Natural killer cell (primary cell): ENCODE results near the gene LAMC2. TPM values are rescaled to one million over a fixed set of nuclear protein-coding genes. Genes with fewer than 3 reads are reported as not detected.

ENCODE experiments used
- ATAC-seq, 3 donors: fragments of 150-1000 bp in 2 of 3; fragments of 200-7000 bp in 1 of 3; cut with Tn5 transposase; 1 replicate in 1 of 3; 2 replicates in 2 of 3; pipeline ENCODE4 v1.10.0; 2021; ENCODE audit warnings: mild to moderate bottlenecking in 2 of 3, moderate library complexity in 2 of 3
- DNase-seq, 2 donors: peaks; one replicate each; pipeline versions ENCODE4 v3.0.0 to v3.0.0-alpha.2; 2013 to 2021; ENCODE audit warnings: mixed read lengths in 1 of 2
- H3K27ac ChIP-seq: one replicate; pipeline ENCODE4 v1.5.1; 2013; ENCODE audit warnings: mild to moderate bottlenecking, low read length
- H3K27me3 ChIP-seq: one replicate; pipeline ENCODE4 v1.6.1; 2013; ENCODE audit warnings: low read length; ENCODE audit not compliant: control insufficient read depth, insufficient read depth
- H3K36me3 ChIP-seq: one replicate; pipeline ENCODE4 v1.6.1; 2013; ENCODE audit warnings: low read length; ENCODE audit not compliant: control insufficient read depth, insufficient read depth
- H3K4me1 ChIP-seq: one replicate; pipeline ENCODE4 v1.6.1; 2013; ENCODE audit warnings: low read length; ENCODE audit not compliant: control insufficient read depth, insufficient read depth
- H3K4me3 ChIP-seq: one replicate; pipeline ENCODE4 v1.5.1; 2013; ENCODE audit warnings: low read length
- H3K9me3 ChIP-seq: one replicate; pipeline ENCODE4 v1.6.1; 2013; ENCODE audit warnings: low read length; ENCODE audit not compliant: control insufficient read depth, insufficient read depth
- H3K27ac Mint-ChIP-seq, 2 donors: one replicate each; pipeline ENCODE4 v1.8.0; 2022; ENCODE audit warnings: mild to moderate bottlenecking in 2 of 2, mixed read lengths in 2 of 2, moderate library complexity in 1 of 2
- H3K27me3 Mint-ChIP-seq, 2 donors: one replicate each; pipeline ENCODE4 v1.8.0; 2022; ENCODE audit warnings: low read depth in 2 of 2, mixed read lengths in 2 of 2
- H3K36me3 Mint-ChIP-seq: one replicate; pipeline ENCODE4 v1.8.0; 2022; ENCODE audit warnings: mixed read lengths
- H3K4me1 Mint-ChIP-seq, 2 donors: one replicate each; pipeline ENCODE4 v1.8.0; 2022; ENCODE audit warnings: mixed read lengths in 2 of 2
- H3K4me3 Mint-ChIP-seq: one replicate; pipeline ENCODE4 v1.8.0; 2022; ENCODE audit warnings: mild to moderate bottlenecking, moderate library complexity, mixed read lengths
- H3K9me3 Mint-ChIP-seq, 2 donors: one replicate each; pipeline ENCODE4 v1.8.0; 2022; ENCODE audit warnings: mixed read lengths in 2 of 2
- WGBS: methylation state at CpG from one replicate; pipeline ENCODE4 v1.1.7; 2013; ENCODE audit warnings: missing lambda C conversion rate; ENCODE audit not compliant: insufficient coverage; 5-methylcytosine and 5-hydroxymethylcytosine counted together
- intact Hi-C: fragments of 100-400 bp; cut with micrococcal nuclease; formaldehyde crosslinking; loops from one replicate; pipeline ENCODE4 v1.14.2; 2022
- total RNA-seq, 4 donors: library from RNA; stranded (reverse); fragments of 120-200 nt in 1 of 4; gene quantifications; one replicate each; pipeline versions ENCODE4 v1.2.3 to v1.2.4, GENCODE V29; 2013 to 2022
- TF ChIP-seq, protein P1 (sequence below): fragments of 200-600 bp; IDR thresholded peaks from one replicate; pipeline ENCODE4 v1.8.0; 2022; ENCODE audit warnings: antibody characterized with exemption

LAMC2 gene
- total RNA-seq, 3 donors from 2014 or later (not counting 1 experiment from before 2014, with no cell fraction given), result not detected

DNA sequence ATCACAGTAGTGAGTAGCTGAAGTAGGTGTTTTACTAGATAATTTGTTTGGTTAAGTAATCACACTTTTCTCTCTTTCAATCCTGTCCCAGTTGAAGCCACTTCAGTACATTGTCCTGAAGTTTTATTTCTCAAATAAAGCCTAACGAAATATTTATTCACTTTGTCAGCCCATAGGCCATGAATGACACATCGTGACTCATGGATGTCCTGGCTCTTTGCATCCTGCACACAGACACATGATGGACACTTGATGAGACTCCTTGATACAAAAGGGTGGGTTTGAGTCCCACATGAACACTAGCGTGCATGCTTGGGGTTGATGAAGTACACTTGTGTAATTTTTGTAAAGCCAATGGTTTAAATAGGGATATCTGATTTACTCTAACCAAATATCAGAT lies 22.7 kb upstream of the LAMC2 start:
- H3K4me3 Mint-ChIP-seq, result no peak overlapping the region
- H3K4me1 Mint-ChIP-seq, result no peaks in the 10 kb centered on the region
- Histone ChIP-seq H3K4me1 (no peaks in the 10 kb centered on the region), H3K4me3 (no peak overlapping the region), H3K27me3 (no peaks in the 10 kb centered on the region), H3K9me3 (no peaks in the 10 kb centered on the region), H3K27ac (no peak overlapping the region), H3K36me3 (no peaks in the 10 kb centered on the region)
- H3K36me3 Mint-ChIP-seq, result no peaks in the 10 kb centered on the region
- H3K27ac Mint-ChIP-seq, result no peak overlapping the region
- no peaks in the 10 kb centered on the region for H3K9me3 Mint-ChIP-seq
- DNase-seq, result no peak
- TF ChIP-seq, protein P1, sequence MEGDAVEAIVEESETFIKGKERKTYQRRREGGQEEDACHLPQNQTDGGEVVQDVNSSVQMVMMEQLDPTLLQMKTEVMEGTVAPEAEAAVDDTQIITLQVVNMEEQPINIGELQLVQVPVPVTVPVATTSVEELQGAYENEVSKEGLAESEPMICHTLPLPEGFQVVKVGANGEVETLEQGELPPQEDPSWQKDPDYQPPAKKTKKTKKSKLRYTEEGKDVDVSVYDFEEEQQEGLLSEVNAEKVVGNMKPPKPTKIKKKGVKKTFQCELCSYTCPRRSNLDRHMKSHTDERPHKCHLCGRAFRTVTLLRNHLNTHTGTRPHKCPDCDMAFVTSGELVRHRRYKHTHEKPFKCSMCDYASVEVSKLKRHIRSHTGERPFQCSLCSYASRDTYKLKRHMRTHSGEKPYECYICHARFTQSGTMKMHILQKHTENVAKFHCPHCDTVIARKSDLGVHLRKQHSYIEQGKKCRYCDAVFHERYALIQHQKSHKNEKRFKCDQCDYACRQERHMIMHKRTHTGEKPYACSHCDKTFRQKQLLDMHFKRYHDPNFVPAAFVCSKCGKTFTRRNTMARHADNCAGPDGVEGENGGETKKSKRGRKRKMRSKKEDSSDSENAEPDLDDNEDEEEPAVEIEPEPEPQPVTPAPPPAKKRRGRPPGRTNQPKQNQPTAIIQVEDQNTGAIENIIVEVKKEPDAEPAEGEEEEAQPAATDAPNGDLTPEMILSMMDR, result no peak
- WGBS, result 80% methylated on average over 2 of the region's 3 CpGs
- H3K27me3 Mint-ChIP-seq, result no peaks in the 10 kb centered on the region
- intact Hi-C loops, result no loop called here
- ATAC-seq, result no peak

DNA sequence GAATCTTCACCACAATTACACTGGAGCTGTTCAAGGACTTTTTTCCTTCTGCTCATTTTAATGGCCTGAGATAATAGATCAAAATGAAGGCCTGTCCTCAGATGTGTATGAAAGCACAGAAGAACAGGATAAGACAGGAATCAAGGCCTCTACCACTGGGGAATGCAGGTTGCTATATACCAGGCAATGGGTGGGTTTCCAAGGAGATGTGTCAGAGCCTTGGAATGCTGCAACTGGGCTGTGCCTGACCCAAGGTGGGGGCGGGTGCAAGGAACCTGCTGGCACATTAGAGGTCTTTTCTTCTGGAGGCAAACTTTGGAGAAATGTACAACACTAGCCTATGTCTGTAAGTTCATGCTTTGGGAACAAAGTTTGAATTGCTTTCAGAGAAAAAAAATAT lies 21.7 kb upstream of the LAMC2 start:
- Histone ChIP-seq H3K9me3 (no peaks in the 10 kb centered on the region), H3K27me3 (no peaks in the 10 kb centered on the region), H3K27ac (no peak overlapping the region), H3K36me3 (no peaks in the 10 kb centered on the region), H3K4me3 (no peak overlapping the region), H3K4me1 (no peaks in the 10 kb centered on the region)
- DNase-seq (no peak), ATAC-seq (no peak)
- Mint-ChIP-seq H3K36me3 (no peaks in the 10 kb centered on the region), H3K4me3 (no peak overlapping the region), H3K27ac (no peak overlapping the region), H3K9me3 (no peaks in the 10 kb centered on the region), H3K4me1 (no peaks in the 10 kb centered on the region), H3K27me3 (no peaks in the 10 kb centered on the region)
- TF ChIP-seq, protein P1, result no peak
- intact Hi-C loops, result no loop called here
- WGBS, result 77% methylated on average over 1 of the region's 1 CpG

DNA sequence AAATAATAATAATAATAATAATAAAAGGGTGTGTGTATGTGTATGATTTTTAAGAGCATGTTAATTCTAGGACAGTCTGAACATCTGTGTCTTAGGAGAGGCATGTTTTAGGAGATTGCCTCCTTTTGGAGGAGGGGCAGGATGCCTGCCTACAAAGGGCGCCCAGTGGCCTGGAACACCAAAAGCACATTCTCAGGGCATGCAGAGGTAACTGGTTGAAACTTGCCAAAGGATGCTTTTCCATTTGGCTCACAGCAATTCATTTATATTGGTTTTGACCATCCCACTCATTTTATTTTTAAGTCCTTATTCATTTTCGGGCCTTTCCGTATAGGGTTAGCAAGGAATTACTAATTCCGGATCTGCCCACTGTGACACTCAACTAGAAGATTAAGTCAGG lies 21.1 kb upstream of the LAMC2 start:
- Histone ChIP-seq H3K27me3 (no peaks in the 10 kb centered on the region), H3K4me3 (no peak overlapping the region), H3K9me3 (no peaks in the 10 kb centered on the region), H3K36me3 (no peaks in the 10 kb centered on the region), H3K4me1 (no peaks in the 10 kb centered on the region), H3K27ac (no peak overlapping the region)
- Mint-ChIP-seq H3K4me3 (no peak overlapping the region), H3K27ac (no peak overlapping the region), H3K36me3 (no peaks in the 10 kb centered on the region), H3K27me3 (no peaks in the 10 kb centered on the region), H3K4me1 (no peaks in the 10 kb centered on the region), H3K9me3 (no peaks in the 10 kb centered on the region)
- 97% methylated on average over 4 of the region's 4 CpGs for WGBS
- intact Hi-C loops, result no loop called here
- ATAC-seq (no peak), DNase-seq (no peak)
- TF ChIP-seq, protein P1, result no peak

DNA sequence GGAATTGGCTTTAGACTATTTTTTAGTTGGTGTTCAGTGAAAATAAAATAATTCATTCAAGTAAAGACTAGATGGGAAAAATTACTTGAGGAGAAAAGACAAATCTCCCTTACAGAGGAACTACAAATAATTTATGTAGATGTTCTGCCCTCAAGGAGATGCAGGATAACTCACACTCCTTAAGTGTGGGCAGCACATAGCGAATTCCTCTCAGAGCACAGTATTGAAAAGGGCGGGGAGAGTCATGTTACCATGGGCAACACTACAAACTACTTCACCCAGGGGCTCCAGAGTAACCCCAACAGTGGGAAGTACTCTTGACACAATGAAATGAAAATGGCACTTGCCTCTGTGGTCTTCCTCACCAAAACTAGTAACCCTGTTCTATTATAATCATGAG lies 20.6 kb upstream of the LAMC2 start:
- H3K4me1 Mint-ChIP-seq, result no peaks in the 10 kb centered on the region
- intact Hi-C loops, result no loop called here
- Histone ChIP-seq H3K27me3 (no peaks in the 10 kb centered on the region), H3K4me3 (no peak overlapping the region), H3K36me3 (no peaks in the 10 kb centered on the region), H3K4me1 (no peaks in the 10 kb centered on the region), H3K9me3 (no peaks in the 10 kb centered on the region), H3K27ac (no peak overlapping the region)
- H3K27ac Mint-ChIP-seq, result no peak overlapping the region
- H3K9me3 Mint-ChIP-seq, result no peaks in the 10 kb centered on the region
- DNase-seq, result no peak
- H3K36me3 Mint-ChIP-seq, result no peaks in the 10 kb centered on the region
- ATAC-seq, result no peak
- TF ChIP-seq, protein P1, result no peak
- H3K27me3 Mint-ChIP-seq, result no peaks in the 10 kb centered on the region
- WGBS, result 78% methylated on average over 2 of the region's 2 CpGs
- no peak overlapping the region for H3K4me3 Mint-ChIP-seq
